Loucy (cell line): ENCODE measurements around the gene CRYGC.

Experiments used
- EZH2phosphoT487 ChIP-seq: fragments of 200-600 bp; IDR thresholded peaks from 2 replicates; pipeline ENCODE4 v1.6.1; 2018; ENCODE audit warnings: antibody characterized with exemption, mild to moderate bottlenecking, moderate library complexity, borderline replicate concordance
- TF ChIP-seq, protein P1 (sequence below): fragments of 200-600 bp; sonication (generic); conservative IDR thresholded peaks from 2 replicates; pipeline ENCODE4 v1.5.1; 2014; ENCODE audit warnings: mild to moderate bottlenecking, antibody characterized with exemption, low read length

DNA sequence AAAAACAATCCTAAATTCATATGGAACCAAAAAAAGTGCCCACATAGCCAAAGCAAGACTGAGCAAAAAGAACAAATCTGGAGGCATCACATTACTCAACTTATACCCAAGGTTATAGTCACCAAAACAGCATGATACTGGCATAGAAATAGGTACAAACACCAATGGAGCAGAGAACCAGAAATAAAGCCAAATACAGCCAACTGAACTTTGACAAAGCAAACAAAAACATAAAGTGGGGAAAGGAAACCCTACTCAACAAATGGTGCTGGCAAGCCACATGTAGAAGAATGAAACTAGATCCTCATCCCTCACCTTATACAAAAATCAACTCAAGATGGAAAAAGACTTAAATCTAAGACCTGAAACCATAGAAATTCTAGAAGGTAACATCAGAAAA, 45.8 kb downstream of the CRYGC start:
- TF ChIP-seq, protein P1, sequence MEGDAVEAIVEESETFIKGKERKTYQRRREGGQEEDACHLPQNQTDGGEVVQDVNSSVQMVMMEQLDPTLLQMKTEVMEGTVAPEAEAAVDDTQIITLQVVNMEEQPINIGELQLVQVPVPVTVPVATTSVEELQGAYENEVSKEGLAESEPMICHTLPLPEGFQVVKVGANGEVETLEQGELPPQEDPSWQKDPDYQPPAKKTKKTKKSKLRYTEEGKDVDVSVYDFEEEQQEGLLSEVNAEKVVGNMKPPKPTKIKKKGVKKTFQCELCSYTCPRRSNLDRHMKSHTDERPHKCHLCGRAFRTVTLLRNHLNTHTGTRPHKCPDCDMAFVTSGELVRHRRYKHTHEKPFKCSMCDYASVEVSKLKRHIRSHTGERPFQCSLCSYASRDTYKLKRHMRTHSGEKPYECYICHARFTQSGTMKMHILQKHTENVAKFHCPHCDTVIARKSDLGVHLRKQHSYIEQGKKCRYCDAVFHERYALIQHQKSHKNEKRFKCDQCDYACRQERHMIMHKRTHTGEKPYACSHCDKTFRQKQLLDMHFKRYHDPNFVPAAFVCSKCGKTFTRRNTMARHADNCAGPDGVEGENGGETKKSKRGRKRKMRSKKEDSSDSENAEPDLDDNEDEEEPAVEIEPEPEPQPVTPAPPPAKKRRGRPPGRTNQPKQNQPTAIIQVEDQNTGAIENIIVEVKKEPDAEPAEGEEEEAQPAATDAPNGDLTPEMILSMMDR, result no peak
- TF ChIP-seq EZH2phosphoT487, result no peak
